PC-3 (cell line): ENCODE results near the gene MGA. TPM values are rescaled to one million over a fixed set of nuclear protein-coding genes. Genes with fewer than 3 reads are reported as not detected.

Experiments
- ATAC-seq: fragments of 200-7000 bp; cut with Tn5 transposase; 2 replicates; pipeline ENCODE4 v1.9.1; 2020; ENCODE audit warnings: mild to moderate bottlenecking, moderate library complexity
- BruUV-seq: library from RNA; stranded (reverse); fragments of 400-500 nt; replicated peaks from 2 replicates; lab custom pipeline; 2021; lab: Mats Ljungman, UMichigan
- CTCF ChIA-PET: fragments of 300-600 bp; sonication (Branson Sonifier 250); formaldehyde crosslinking; loops from one replicate; lab custom pipeline; 2022; ENCODE audit warnings: antibody characterized with exemption; lab: Charles Lee
- POLR2A ChIA-PET: fragments of 300-600 bp; sonication (Branson Sonifier 250); formaldehyde crosslinking; loops from one replicate; lab custom pipeline; 2022; ENCODE audit warnings: antibody characterized with exemption; ENCODE audit not compliant: unreplicated experiment; lab: Charles Lee
- DNase-seq: peaks from one replicate; pipeline ENCODE4 v3.0.0-alpha.2; 2015
- H2AFZ ChIP-seq: fragments of 300-600 bp; sonication (generic); 2 replicates; pipeline ENCODE4 v1.6.0; 2016; ENCODE audit warnings: antibody characterized with exemption, low read length
- H3F3A ChIP-seq: fragments of 300-600 bp; sonication (generic); one replicate; pipeline ENCODE4 v1.6.0; 2017; ENCODE audit warnings: antibody characterized with exemption, low read length, control low read depth, mild to moderate bottlenecking; ENCODE audit not compliant: unreplicated experiment
- H3K27ac ChIP-seq: fragments of 300-600 bp; sonication (generic); 2 replicates; pipeline ENCODE4 v1.5.1; 2016; ENCODE audit warnings: mild to moderate bottlenecking, low read length
- H3K27me3 ChIP-seq: fragments of 300-600 bp; sonication (generic); 2 replicates; pipeline ENCODE4 v1.6.1; 2016; ENCODE audit warnings: low read length, mixed read lengths
- H3K36me3 ChIP-seq: fragments of 300-600 bp; sonication (generic); 2 replicates; pipeline ENCODE4 v1.6.1; 2016; ENCODE audit warnings: low read depth, mixed run types, low read length, mixed read lengths
- H3K4me1 ChIP-seq: fragments of 300-600 bp; sonication (generic); 2 replicates; pipeline ENCODE4 v1.5.1; 2016; ENCODE audit warnings: low read length; ENCODE audit not compliant: insufficient read depth
- H3K4me2 ChIP-seq: fragments of 300-600 bp; sonication (generic); 2 replicates; pipeline ENCODE4 v1.6.0; 2016; ENCODE audit warnings: low read length
- H3K4me3 ChIP-seq: fragments of 300-600 bp; sonication (generic); 2 replicates; pipeline ENCODE4 v1.5.1; 2016; ENCODE audit warnings: mild to moderate bottlenecking, low read length, mixed read lengths
- H3K79me2 ChIP-seq: fragments of 300-600 bp; sonication (generic); 2 replicates; pipeline ENCODE4 v1.6.1; 2017; ENCODE audit warnings: low read length, mixed read lengths
- H3K9ac ChIP-seq: fragments of 300-600 bp; sonication (generic); 2 replicates; pipeline ENCODE4 v1.6.0; 2016; ENCODE audit warnings: mild to moderate bottlenecking, low read length
- H3K9me2 ChIP-seq: fragments of 300-600 bp; sonication (generic); replicated peaks from 2 replicates; pipeline ENCODE4 v1.6.1; 2016; ENCODE audit warnings: mixed run types, low read length, mixed read lengths
- H3K9me3 ChIP-seq: fragments of 300-600 bp; sonication (generic); 2 replicates; pipeline ENCODE4 v1.6.1; 2016; ENCODE audit warnings: low read length, mixed read lengths
- H4K20me1 ChIP-seq: fragments of 300-600 bp; sonication (generic); 2 replicates; pipeline ENCODE4 v1.6.1; 2016; ENCODE audit warnings: low read length, mixed read lengths
- CTCF ChIP-seq: fragments of 300-600 bp; sonication (generic); conservative IDR thresholded peaks from 2 replicates; pipeline ENCODE4 v1.5.1; 2017; ENCODE audit warnings: antibody characterized with exemption, low read depth, mild to moderate bottlenecking, low read length
- EZH2 ChIP-seq: fragments of 300-600 bp; sonication (generic); IDR thresholded peaks from one replicate; pipeline ENCODE4 v1.6.1; 2017; ENCODE audit warnings: antibody characterized with exemption, mild to moderate bottlenecking, low read length; ENCODE audit not compliant: unreplicated experiment
- EZH2phosphoT487 ChIP-seq: fragments of 300-600 bp; sonication (generic); IDR thresholded peaks from 2 replicates; pipeline ENCODE4 v1.6.1; 2018; ENCODE audit warnings: mild to moderate bottlenecking, antibody characterized with exemption, low read length, borderline replicate concordance
- intact Hi-C: fragments of 100-400 bp; cut with micrococcal nuclease; formaldehyde crosslinking; loops from 2 replicates; pipeline ENCODE4 v1.9.0; 2023
- total RNA-seq: library from RNA; depleted of rRNA; stranded (reverse); fragments of >200 nt; gene quantifications from 2 replicates; pipeline ENCODE4 v1.2.3, GENCODE V29; 2014

The MGA gene
- total RNA-seq, 1 experiment from 2014 or later = 21.2 TPM

- DNase-seq (no peak), ATAC-seq (no peak)
- Histone ChIP-seq H3K4me2 (no peak overlapping the region), H3K4me1 (no peaks in the 10 kb centered on the region), H3K4me3 (no peak overlapping the region), H4K20me1 (no peaks in the 10 kb centered on the region), H3K79me2 (peaks cover 94% of the 10 kb centered on the region), H3K36me3 (no peaks in the 10 kb centered on the region), H3K27me3 (no peaks in the 10 kb centered on the region), H3K9me2 (no peaks in the 10 kb centered on the region), H2AFZ (no peak overlapping the region), H3K9me3 (no peaks in the 10 kb centered on the region), H3K9ac (no peak overlapping the region), H3F3A (no peaks in the 10 kb centered on the region), H3K27ac (no peak overlapping the region)
- no peak for TF ChIP-seq EZH2phosphoT487
- no peak for TF ChIP-seq CTCF
- TF ChIP-seq EZH2 = no peak
- intact Hi-C loops = no loop called here
- BruUV-seq = no TSS peak
- ChIA-PET POLR2A (no interaction called here), CTCF (no interaction called here)
These were observed 28.5 kb downstream of the MGA start for GRCh38 chr15:41688671-41689070.

GRCh38 chr15:41689083-41689482 lies 28.9 kb downstream of the MGA start:
- intact Hi-C loops = no loop called here
- H3K4me3 ChIP-seq = no peak overlapping the region
- H3K36me3 ChIP-seq = no peaks in the 10 kb centered on the region
- no peak overlapping the region for H3K9ac ChIP-seq
- DNase-seq (no peak), ATAC-seq (no peak)
- no peaks in the 10 kb centered on the region for H4K20me1 ChIP-seq
- no peak for TF ChIP-seq EZH2
- no peak for TF ChIP-seq CTCF
- no peak for TF ChIP-seq EZH2phosphoT487
- BruUV-seq = no TSS peak
- H3K9me3 ChIP-seq = no peaks in the 10 kb centered on the region
- no peak overlapping the region for H3K27ac ChIP-seq
- H3K9me2 ChIP-seq = no peaks in the 10 kb centered on the region
- H3K27me3 ChIP-seq = no peaks in the 10 kb centered on the region
- POLR2A ChIA-PET = no interaction called here
- peaks cover 95% of the 10 kb centered on the region for H3K79me2 ChIP-seq
- no peaks in the 10 kb centered on the region for H3K4me1 ChIP-seq
- H3K4me2 ChIP-seq = no peak overlapping the region
- no peak overlapping the region for H2AFZ ChIP-seq
- CTCF ChIA-PET = no interaction called here
- no peaks in the 10 kb centered on the region for H3F3A ChIP-seq

GRCh38 chr15:41689834-41690233 lies 29.6 kb downstream of the MGA start:
- ChIA-PET POLR2A (no interaction called here), CTCF (no interaction called here)
- Histone ChIP-seq H3K4me3 (no peak overlapping the region), H3K4me1 (no peaks in the 10 kb centered on the region), H3K9me3 (no peaks in the 10 kb centered on the region), H3K27ac (no peak overlapping the region), H2AFZ (no peak overlapping the region), H3K9me2 (no peaks in the 10 kb centered on the region), H3K27me3 (no peaks in the 10 kb centered on the region), H3F3A (no peaks in the 10 kb centered on the region), H3K4me2 (no peak overlapping the region), H3K36me3 (no peaks in the 10 kb centered on the region), H3K9ac (no peak overlapping the region), H4K20me1 (no peaks in the 10 kb centered on the region), H3K79me2 (peaks cover 95% of the 10 kb centered on the region)
- ATAC-seq = no peak
- TF ChIP-seq EZH2phosphoT487 (no peak), CTCF (no peak), EZH2 (no peak)
- DNase-seq = no peak
- no TSS peak for BruUV-seq
- intact Hi-C loops = no loop called here
